Measurements from ENCODE around the gene P4HA3. TPM values are rescaled to one million over a fixed set of nuclear protein-coding genes. Genes with fewer than 3 reads are reported as not detected.
A peak's percentile ranks its signal among the peaks of the same experiment; 100 is the strongest.

Gene P4HA3
- total RNA-seq, 1 experiment from 2014 or later, result 3.7 TPM

GRCh38 chr11:74278721-74279161 lies 32.7 kb downstream of the P4HA3 start:
- ChIA-PET POLR2A (ENCODE audit: unreplicated experiment) (no interaction called here), CTCF (interaction anchor here (0.6 kb wide), 2 partner anchors 32 to 347 kb away, joined by 3 to 4 read pairs; no protein-coding TSS in a partner anchor)
- H3K79me2 ChIP-seq (ENCODE audit: low read length), result no peaks in the 10 kb centered on the region
- intact Hi-C loops (cut with micrococcal nuclease), result loop anchor here (5.0 kb wide), 1 partner anchor 39 kb away; no protein-coding TSS in a partner anchor
- peak overlapping the region; percentile 25; the same call in 1 of the 2 replicates for H2AFZ ChIP-seq (ENCODE audit: low read length)
- peaks cover 36% of the 10 kb centered on the region for H3K4me1 ChIP-seq (ENCODE audit: insufficient read depth, low read length)
- no peaks in the 10 kb centered on the region for H3K9me3 ChIP-seq (ENCODE audit: low read length)
- no peak for TF ChIP-seq EZH2phosphoT487 (IDR thresholded peaks at IDR 0.05; ENCODE audit: borderline replicate concordance, low read length)
- TF ChIP-seq EZH2 (IDR thresholded peaks at IDR 0.05; ENCODE audit: low read length, unreplicated experiment), result no peak
- no peak for TF ChIP-seq CTCF (conservative IDR thresholded peaks at IDR 0.05; ENCODE audit: low read depth, low read length)
- H3K27me3 ChIP-seq (ENCODE audit: low read length), result no peaks in the 10 kb centered on the region
- peak overlapping the region; percentile 58 for H3K4me2 ChIP-seq (ENCODE audit: low read length)
- no peaks in the 10 kb centered on the region for H3K9me2 ChIP-seq (replicated peaks; ENCODE audit: low read length)
- ATAC-seq (peak; percentile 79), DNase-seq (peak; percentile 93)
- H3K36me3 ChIP-seq (ENCODE audit: low read depth, low read length), result no peaks in the 10 kb centered on the region
- BruUV-seq (replicated peaks), result no TSS peak
- peak overlapping the region; percentile 86 for H3K27ac ChIP-seq (ENCODE audit: low read length)
- H3K9ac ChIP-seq (ENCODE audit: low read length), result peak overlapping the region; percentile 47
- H3F3A ChIP-seq (ENCODE audit: low read length, unreplicated experiment), result peaks cover 5% of the 10 kb centered on the region
- no peak overlapping the region for H3K4me3 ChIP-seq (ENCODE audit: low read length)
- no peaks in the 10 kb centered on the region for H4K20me1 ChIP-seq (ENCODE audit: low read length)

- ATAC-seq, result no peak
Measured at GRCh38 chr11:74278103-74278502, 33.3 kb downstream of the P4HA3 start.

More at GRCh38 chr11:74278103-74278502, 33.3 kb downstream of the P4HA3 start:
- ChIA-PET CTCF (interaction anchor here (0.6 kb wide), 1 partner anchor 347 kb away, joined by 3 read pairs; no protein-coding TSS in a partner anchor), POLR2A (ENCODE audit: unreplicated experiment) (no interaction called here)
- no peak for TF ChIP-seq CTCF (conservative IDR thresholded peaks at IDR 0.05; ENCODE audit: low read depth, low read length)
- TF ChIP-seq EZH2 (IDR thresholded peaks at IDR 0.05; ENCODE audit: low read length, unreplicated experiment), result no peak
- no peak for TF ChIP-seq EZH2phosphoT487 (IDR thresholded peaks at IDR 0.05; ENCODE audit: borderline replicate concordance, low read length)
- peak overlapping the region; percentile 29 for H3K9ac ChIP-seq (ENCODE audit: low read length)
- H3K4me3 ChIP-seq (ENCODE audit: low read length), result no peak overlapping the region
- BruUV-seq (replicated peaks), result no TSS peak
- peak overlapping the region; percentile 58 for H3K4me2 ChIP-seq (ENCODE audit: low read length)
- H3K27ac ChIP-seq (ENCODE audit: low read length), result peak overlapping the region; percentile 86
- peaks cover 30% of the 10 kb centered on the region for H3K4me1 ChIP-seq (ENCODE audit: insufficient read depth, low read length)
- no peaks in the 10 kb centered on the region for H3K27me3 ChIP-seq (ENCODE audit: low read length)
- no peaks in the 10 kb centered on the region for H3K79me2 ChIP-seq (ENCODE audit: low read length)
- no peaks in the 10 kb centered on the region for H3K36me3 ChIP-seq (ENCODE audit: low read depth, low read length)
- DNase-seq, result no peak
- H2AFZ ChIP-seq (ENCODE audit: low read length), result no peak overlapping the region
- peaks cover 5% of the 10 kb centered on the region for H3F3A ChIP-seq (ENCODE audit: low read length, unreplicated experiment)
- H3K9me2 ChIP-seq (replicated peaks; ENCODE audit: low read length), result no peaks in the 10 kb centered on the region
- H3K9me3 ChIP-seq (ENCODE audit: low read length), result no peaks in the 10 kb centered on the region
- intact Hi-C loops (cut with micrococcal nuclease), result loop anchor here (5.0 kb wide), 1 partner anchor 39 kb away; no protein-coding TSS in a partner anchor
- no peaks in the 10 kb centered on the region for H4K20me1 ChIP-seq (ENCODE audit: low read length)

All from PC-3 (cell line).